ENCODE data around the gene KIF3C.

DNA sequence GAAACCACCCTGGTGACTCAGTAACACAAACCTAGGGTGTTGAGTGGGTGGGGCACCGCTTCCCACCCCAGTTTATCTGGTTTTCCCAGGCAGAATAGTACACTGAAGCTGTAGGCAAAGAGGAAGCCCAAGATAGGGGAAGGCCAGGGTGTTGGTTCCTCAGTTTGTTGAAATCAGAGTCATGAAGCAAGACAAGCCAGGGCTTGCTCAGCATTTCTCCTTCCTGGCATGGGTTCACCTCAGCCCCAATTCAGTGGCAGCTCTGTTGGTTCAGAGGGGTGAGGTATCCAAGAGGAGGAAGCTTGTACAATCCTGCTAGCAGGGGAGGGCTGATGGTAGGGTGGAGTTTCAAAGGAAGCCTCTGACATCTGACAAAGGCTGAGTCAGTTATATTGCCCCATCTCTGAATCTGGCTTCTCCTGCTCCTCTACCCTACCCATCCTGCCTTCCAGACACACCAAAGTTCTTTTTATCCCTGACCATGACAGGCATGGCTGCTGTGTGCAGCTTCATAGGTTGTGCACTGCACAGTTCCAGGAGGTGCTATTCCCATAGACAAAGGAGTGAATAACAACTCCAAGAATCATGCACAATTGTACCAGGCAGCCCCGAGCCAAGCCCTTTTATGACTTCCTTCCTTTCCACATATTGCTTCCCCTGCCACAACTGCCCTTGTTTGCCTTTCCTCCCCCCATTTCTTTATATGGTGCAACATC, 26.7 kb upstream of the KIF3C start:
- TF ChIP-seq, protein P1, sequence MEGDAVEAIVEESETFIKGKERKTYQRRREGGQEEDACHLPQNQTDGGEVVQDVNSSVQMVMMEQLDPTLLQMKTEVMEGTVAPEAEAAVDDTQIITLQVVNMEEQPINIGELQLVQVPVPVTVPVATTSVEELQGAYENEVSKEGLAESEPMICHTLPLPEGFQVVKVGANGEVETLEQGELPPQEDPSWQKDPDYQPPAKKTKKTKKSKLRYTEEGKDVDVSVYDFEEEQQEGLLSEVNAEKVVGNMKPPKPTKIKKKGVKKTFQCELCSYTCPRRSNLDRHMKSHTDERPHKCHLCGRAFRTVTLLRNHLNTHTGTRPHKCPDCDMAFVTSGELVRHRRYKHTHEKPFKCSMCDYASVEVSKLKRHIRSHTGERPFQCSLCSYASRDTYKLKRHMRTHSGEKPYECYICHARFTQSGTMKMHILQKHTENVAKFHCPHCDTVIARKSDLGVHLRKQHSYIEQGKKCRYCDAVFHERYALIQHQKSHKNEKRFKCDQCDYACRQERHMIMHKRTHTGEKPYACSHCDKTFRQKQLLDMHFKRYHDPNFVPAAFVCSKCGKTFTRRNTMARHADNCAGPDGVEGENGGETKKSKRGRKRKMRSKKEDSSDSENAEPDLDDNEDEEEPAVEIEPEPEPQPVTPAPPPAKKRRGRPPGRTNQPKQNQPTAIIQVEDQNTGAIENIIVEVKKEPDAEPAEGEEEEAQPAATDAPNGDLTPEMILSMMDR (conservative IDR thresholded peaks at IDR 0.05; ENCODE audit: low read depth, low read length), result no peak
- TF ChIP-seq EZH2 (IDR thresholded peaks at IDR 0.05; ENCODE audit: low read length, unreplicated experiment) (no peak), EZH2phosphoT487 (IDR thresholded peaks at IDR 0.05; ENCODE audit: borderline replicate concordance, low read length) (no peak)

Data from PC-3 (cell line).